K562 (cell line): ENCODE results near the gene SPAG7. TPM values are rescaled to one million over a fixed set of nuclear protein-coding genes. Genes with fewer than 3 reads are reported as not detected.

Experiments
- ATAC-seq: fragments of 200-7000 bp; cut with Tn5 transposase; 3 replicates; pipeline ENCODE4 v1.9.1; 2020; ENCODE audit warnings: moderate library complexity
- BruUV-seq: library from RNA; stranded (reverse); fragments of 400-500 nt; replicated peaks from 2 replicates; lab custom pipeline; 2021; lab: Mats Ljungman, UMichigan
- CTCF ChIA-PET: fragments of 300-600 bp; formaldehyde crosslinking; extraction: SDS; loops from one replicate; lab custom pipeline; 2021; ENCODE audit warnings: low intra/inter-chr PET ratio; lab: Yijun Ruan, JAX
- POLR2A ChIA-PET: fragments of 300-600, 350-650 bp; sonication (Branson Sonifier 250); formaldehyde crosslinking; extraction: SDS; loops from one replicate; lab custom pipeline; 2021; ENCODE audit warnings: antibody characterized with exemption, inconsistent platforms; lab: Yijun Ruan, JAX
- DNase-seq, 4 experiments: peaks; one replicate each; pipeline versions ENCODE4 v3.0.0 to v3.0.0-alpha.2; 2011 to 2018; ENCODE audit warnings: low spot score in 3 of 4, mixed read lengths in 3 of 4; ENCODE audit errors: extremely low read depth in 1 of 4
- FAIRE-seq: peaks from 2 replicates; lab custom pipeline; 2011; peaks lifted over from hg19 to GRCh38; lab: Jason Lieb, UNC
- H2AFZ ChIP-seq: 2 replicates; pipeline ENCODE4 v1.6.0; 2011; ENCODE audit warnings: low read depth, low read length, control low read depth, inconsistent platforms
- H3K27ac ChIP-seq: fragments of 200-600 bp; 3 replicates; pipeline ENCODE4 v1.8.0; 2011; ENCODE audit warnings: low read depth, mild to moderate bottlenecking, control low read depth, inconsistent platforms, low read length, moderate library complexity, mixed read lengths; ENCODE audit errors: extremely low read depth
- H3K27me3 ChIP-seq, 2 experiments: fragments of 300-600 bp in 1 of 2; 2 replicates in 1 of 2; 3 replicates in 1 of 2; pipeline versions ENCODE4 v1.6.0 to v1.8.0; 2011; ENCODE audit warnings: inconsistent platforms in 2 of 2, low read length in 2 of 2, mild to moderate bottlenecking in 1 of 2, mixed read lengths in 1 of 2, moderate library complexity in 1 of 2; ENCODE audit not compliant: control insufficient read depth in 2 of 2, insufficient read depth in 2 of 2
- H3K36me3 ChIP-seq: fragments of 300-600 bp; 3 replicates; pipeline ENCODE4 v1.8.0; 2011; ENCODE audit warnings: mild to moderate bottlenecking, low read length, inconsistent platforms; ENCODE audit not compliant: control insufficient read depth, insufficient read depth
- H3K4me1 ChIP-seq, 2 experiments: fragments of 200-600 bp in 1 of 2; replicated peaks in 1 of 2; 2 replicates in 1 of 2; 3 replicates in 1 of 2; pipeline versions ENCODE4 v1.5.1 to v1.8.0; 2011; ENCODE audit warnings: inconsistent platforms in 2 of 2, low read length in 2 of 2, mild to moderate bottlenecking in 1 of 2, mixed read lengths in 1 of 2, moderate library complexity in 1 of 2; ENCODE audit not compliant: control insufficient read depth in 2 of 2, insufficient read depth in 2 of 2
- H3K4me2 ChIP-seq: 2 replicates; pipeline ENCODE4 v1.6.1; 2011; ENCODE audit warnings: low read length, control low read depth, inconsistent platforms, mixed read lengths; ENCODE audit not compliant: insufficient read depth
- H3K4me3 ChIP-seq: fragments of 200-600 bp; sonication (generic), shearing (Covaris generic); 2 replicates; pipeline ENCODE4 v1.5.1; 2016; ENCODE audit warnings: control low read depth, inconsistent platforms
- H3K79me2 ChIP-seq: fragments of 200-600 bp; 3 replicates; pipeline ENCODE4 v1.8.0; 2011; ENCODE audit warnings: low read length, inconsistent platforms; ENCODE audit not compliant: control insufficient read depth, insufficient read depth
- H3K9ac ChIP-seq, 2 experiments: 2 replicates each; pipeline versions ENCODE4 v1.6.0 to v1.6.1; 2011; ENCODE audit warnings: low read depth in 2 of 2, low read length in 2 of 2, control low read depth in 1 of 2, inconsistent platforms in 1 of 2, mild to moderate bottlenecking in 1 of 2, mixed read lengths in 1 of 2; ENCODE audit not compliant: insufficient read depth in 1 of 2
- H3K9me1 ChIP-seq: one replicate; pipeline ENCODE4 v1.6.0; 2011; ENCODE audit warnings: inconsistent platforms, mild to moderate bottlenecking, low read length, moderate library complexity; ENCODE audit not compliant: control insufficient read depth, insufficient read depth
- H3K9me3 ChIP-seq: replicated peaks from 2 replicates; pipeline ENCODE4 v1.5.1; 2011; ENCODE audit warnings: low read depth, low read length, inconsistent platforms; ENCODE audit not compliant: control insufficient read depth, insufficient read depth
- H4K20me1 ChIP-seq: replicated peaks from 2 replicates; pipeline ENCODE4 v1.6.1; 2011; ENCODE audit warnings: low read length, inconsistent platforms, mixed read lengths; ENCODE audit not compliant: control insufficient read depth, insufficient read depth
- ATF7 ChIP-seq: fragments of 450-650 bp; IDR thresholded peaks from 2 replicates; pipeline ENCODE4 v1.7.1; 2014; ENCODE audit warnings: mild to moderate bottlenecking, moderate library complexity
- CAMTA2 ChIP-seq: fragments of 250-450 bp; sonication (Bioruptor Pico); conservative IDR thresholded peaks from 2 replicates; pipeline ENCODE4 v1.5.1; 2022
- ERF ChIP-seq: fragments of 450-650 bp; formaldehyde crosslinking; IDR thresholded peaks from 2 replicates; pipeline ENCODE4 v1.4.0; 2020; ENCODE audit warnings: mild to moderate bottlenecking, mixed read lengths
- FOXM1 ChIP-seq, 2 experiments: fragments of 450-650 bp in 1 of 2; sonication (generic) in 1 of 2; formaldehyde crosslinking in 1 of 2; IDR thresholded peaks; 2 replicates each; pipeline versions ENCODE4 v1.6.1 to v1.9.0; 2017 to 2022; ENCODE audit warnings: low read depth in 2 of 2, mild to moderate bottlenecking in 2 of 2, missing genetic modification reagents in 1 of 2, moderate library complexity in 1 of 2
- JUNB ChIP-seq: fragments of 450-650 bp; formaldehyde crosslinking; conservative IDR thresholded peaks from 2 replicates; pipeline ENCODE4 v1.4.0; 2020; ENCODE audit warnings: mild to moderate bottlenecking
- MCM5 ChIP-seq: fragments of 450-650 bp; IDR thresholded peaks from 2 replicates; pipeline ENCODE4 v1.6.1; 2016; ENCODE audit warnings: low read depth
- RBFOX2 ChIP-seq: fragments of 200-400 bp; formaldehyde crosslinking; IDR thresholded peaks from 2 replicates; pipeline ENCODE4 v1.6.1; 2017; ENCODE audit warnings: low read depth, mild to moderate bottlenecking, low read length, moderate library complexity
- SRSF1 ChIP-seq: fragments of 200-400 bp; formaldehyde crosslinking; IDR thresholded peaks from 2 replicates; pipeline ENCODE4 v1.6.1; 2017; ENCODE audit warnings: mild to moderate bottlenecking, low read depth, low read length, moderate library complexity
- USF1 ChIP-seq: sonication (generic); formaldehyde crosslinking; IDR thresholded peaks from 2 replicates; pipeline ENCODE4 v1.9.0; 2022; ENCODE audit warnings: mild to moderate bottlenecking, missing genetic modification reagents
- YY1 ChIP-seq, 3 experiments: IDR thresholded peaks; 2 replicates each; pipeline ENCODE4 v1.6.1; 2011; ENCODE audit warnings: low read length in 2 of 3, mild to moderate bottlenecking in 2 of 3, moderate library complexity in 2 of 3, borderline replicate concordance in 1 of 3, control low read depth in 1 of 3, low read depth in 1 of 3; ENCODE audit not compliant: insufficient read depth in 3 of 3, insufficient replicate concordance in 2 of 3, control insufficient read depth in 1 of 3, insufficient read length in 1 of 3; ENCODE audit errors: extremely low read depth in 1 of 3
- ZC3H4 ChIP-seq: sonication (generic); formaldehyde crosslinking; IDR thresholded peaks from 2 replicates; pipeline ENCODE4 v1.9.0; 2021; ENCODE audit warnings: missing genetic modification reagents, borderline replicate concordance
- ZNF277 ChIP-seq: fragments of 250-450 bp; sonication (Bioruptor Pico); IDR thresholded peaks from 2 replicates; pipeline ENCODE4 v1.8.0; 2022; ENCODE audit warnings: inconsistent platforms, mild to moderate bottlenecking, moderate library complexity, borderline replicate concordance
- WGBS: fragments of 100-300 bp; shearing (Covaris generic); methylation state at CpG from one replicate; pipeline ENCODE4 v1.1.6; 2016; ENCODE audit warnings: low coverage, mixed read lengths; ENCODE audit not compliant: insufficient coverage; ENCODE audit errors: missing lambda C conversion rate; 5-methylcytosine and 5-hydroxymethylcytosine counted together
- in situ Hi-C: fragments of 300-500 bp; cut with MboI; formaldehyde crosslinking; loops from 4 replicates; pipeline ENCODE4 v1.15.0; 2018; ENCODE audit warnings: inconsistent platforms, mixed read lengths
- intact Hi-C: fragments of 100-400 bp; cut with micrococcal nuclease; formaldehyde crosslinking; loops from 2 replicates; pipeline ENCODE4 v1.14.2; 2022
- polyA plus RNA-seq, 8 experiments: library from polyadenylated mRNA; depleted of rRNA in 4 of 8; stranded (reverse) in 5 of 8; unstranded in 3 of 8; fragments of >200 nt; fragmentation: Nextera tagmentation in 2 of 8; fragmentation: Illumina TruSeq in 1 of 8; extraction: Ambion mirVana in 2 of 8; extraction: Trizol in 1 of 8; gene quantifications; 2 replicates each; pipeline versions ENCODE4 v1.2.1 to v1.2.3, GENCODE V29; 2011 to 2014; ENCODE audit warnings: inconsistent platforms in 1 of 8, missing spikeins in 1 of 8
- total RNA-seq, 7 experiments: library from RNA; depleted of rRNA in 6 of 7; stranded (reverse); fragments of >200 nt in 6 of 7; fragmentation: Illumina TruSeq in 2 of 7; extraction: Trizol in 2 of 7; gene quantifications; 2 replicates each; pipeline versions ENCODE4 v1.2.1 to v1.2.3, GENCODE V29; 2011 to 2021; ENCODE audit warnings: low replicate concordance in 1 of 7
- TF ChIP-seq, protein P1 (sequence below): fragments of 250-450 bp; sonication (Bioruptor Pico); IDR thresholded peaks from 2 replicates; pipeline ENCODE4 v1.4.0; 2020
- TF ChIP-seq, protein P2 (sequence below), 2 experiments: fragments of 450-650 bp in 1 of 2; sonication (generic) in 1 of 2; formaldehyde crosslinking in 1 of 2; IDR thresholded peaks in 1 of 2; conservative IDR thresholded peaks in 1 of 2; 2 replicates each; pipeline versions ENCODE4 v1.6.1 to v1.8.1; 2016 to 2023; ENCODE audit warnings: mild to moderate bottlenecking in 2 of 2, moderate library complexity in 2 of 2, inconsistent platforms in 1 of 2, missing genetic modification reagents in 1 of 2

SPAG7 gene
- total and polyA plus RNA-seq, 9 of the 15 experiments (the other 6 are each of a cell fraction or from before 2014, with no cell fraction given) = 5.6 to 53.5 (median 36.3) TPM

- TF ChIP-seq ZNF277 = no peak
Observed at GRCh38 chr17:4945944-4946280, 21.7 kb downstream of the SPAG7 start (continued).

GRCh38 chr17:4945176-4945943, 22.3 kb downstream of the SPAG7 start:
- Histone ChIP-seq H3K9me1 (no peaks in the 10 kb centered on the region), H3K4me2 (peak overlapping the region; percentile 93), H3K27ac (peak overlapping the region; percentile 79), H3K9me3 (no peaks in the 10 kb centered on the region), H3K4me1 (peaks cover 20 to 34% of the 10 kb centered on the region in 2 experiments; a peak in 4 of 5 replicates), H4K20me1 (peaks cover 22% of the 10 kb centered on the region), H3K36me3 (peaks cover 65% of the 10 kb centered on the region), H3K27me3 (no peaks in the 10 kb centered on the region), H2AFZ (no peak overlapping the region), H3K79me2 (peaks cover 83% of the 10 kb centered on the region), H3K4me3 (peak overlapping the region; percentile 97; the same call in 1 of the 2 replicates), H3K9ac (peak overlapping the region; percentile 30 to 50; a peak in 2 of 4 replicates)
- DNase-seq = peak; percentile 39 to 87 (median 57)
- peak; percentile 97 for FAIRE-seq
- ChIA-PET POLR2A (interaction anchor here (0.6 to 3.2 kb wide), 4 partner anchors 18 to 813 kb away, joined by 3 to 21 read pairs (median 3); partner anchors contain the start of gene SPAG7), CTCF (no interaction called here)
- peak; percentile 75 for ATAC-seq
- 18% methylated on average over 7 of the region's 7 CpGs for WGBS
- in situ Hi-C loops = no loop called here
- BruUV-seq = no TSS peak
- intact Hi-C loops = loop anchor here (1.0 kb wide), 1 partner anchor 22 kb away; the partner anchor contains the start of gene SPAG7
- TF ChIP-seq, protein P1, sequence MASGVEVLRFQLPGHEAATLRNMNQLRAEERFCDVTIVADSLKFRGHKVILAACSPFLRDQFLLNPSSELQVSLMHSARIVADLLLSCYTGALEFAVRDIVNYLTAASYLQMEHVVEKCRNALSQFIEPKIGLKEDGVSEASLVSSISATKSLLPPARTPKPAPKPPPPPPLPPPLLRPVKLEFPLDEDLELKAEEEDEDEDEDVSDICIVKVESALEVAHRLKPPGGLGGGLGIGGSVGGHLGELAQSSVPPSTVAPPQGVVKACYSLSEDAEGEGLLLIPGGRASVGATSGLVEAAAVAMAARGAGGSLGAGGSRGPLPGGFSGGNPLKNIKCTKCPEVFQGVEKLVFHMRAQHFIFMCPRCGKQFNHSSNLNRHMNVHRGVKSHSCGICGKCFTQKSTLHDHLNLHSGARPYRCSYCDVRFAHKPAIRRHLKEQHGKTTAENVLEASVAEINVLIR (CRISPR knock-in tag) = no peak
- TF ChIP-seq MCM5 (no peak), FOXM1 (IDR thresholded peaks at IDR 0.05; ENCODE audit: low read depth) (no peak), FOXM1 (CRISPR knock-in tag; IDR thresholded peaks at IDR 0.05; ENCODE audit: low read depth) (no peak; the same call in 1 of the 2 replicates), SRSF1 (no peak), ATF7 (peak; percentile 57), RBFOX2 (0 out of 2 replicates have a peak, but pooled peaks have one; percentile 8), JUNB (CRISPR knock-in tag) (peak; percentile 77), ZC3H4 (CRISPR knock-in tag) (no peak), ERF (no peak), YY1 (IDR thresholded peaks at IDR 0.05; ENCODE audit: borderline replicate concordance in 1 of 3, control insufficient read depth in 1 of 3, extremely low read depth in 1 of 3, insufficient read depth in 3 of 3, insufficient read length in 1 of 3, insufficient replicate concordance in 2 of 3, low read depth in 1 of 3, low read length in 2 of 3) (peak in 1 of 3 experiments; percentile 47), CAMTA2 (CRISPR knock-in tag) (no peak), USF1 (CRISPR knock-in tag) (no peak)
- TF ChIP-seq, protein P2, sequence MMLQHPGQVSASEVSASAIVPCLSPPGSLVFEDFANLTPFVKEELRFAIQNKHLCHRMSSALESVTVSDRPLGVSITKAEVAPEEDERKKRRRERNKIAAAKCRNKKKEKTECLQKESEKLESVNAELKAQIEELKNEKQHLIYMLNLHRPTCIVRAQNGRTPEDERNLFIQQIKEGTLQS (IDR thresholded peaks at IDR 0.05) = peak; percentile 96
- TF ChIP-seq, protein P2 (CRISPR knock-in tag; conservative IDR thresholded peaks at IDR 0.05) = 0 out of 2 replicates have a peak, but pooled peaks have one; percentile 62
